GM19395 (cell line): ENCODE results near the gene EIF4G1.
"Not testable (repeated sequence)": the region's sequence is repeated elsewhere in the genome, so short reads cannot be mapped to it uniquely, and the experiment has no call there.

Experiments used
- ATAC-seq: cut with Tn5 transposase; IDR thresholded peaks from one replicate; pipeline ENCODE4 v1.9.1; 2021; ENCODE audit warnings: mild to moderate bottlenecking, moderate library complexity; ENCODE audit not compliant: unreplicated experiment

Gene EIF4G1

GRCh38 chr3:184314363-184314699 lies at the start of gene EIF4G1:
TSS of gene EIF4G1 (plus strand) at chr3:184314606. CDS start at chr3:184315797, 1,191 bp downstream.
- ATAC-seq, result peak; percentile 79

DNA sequence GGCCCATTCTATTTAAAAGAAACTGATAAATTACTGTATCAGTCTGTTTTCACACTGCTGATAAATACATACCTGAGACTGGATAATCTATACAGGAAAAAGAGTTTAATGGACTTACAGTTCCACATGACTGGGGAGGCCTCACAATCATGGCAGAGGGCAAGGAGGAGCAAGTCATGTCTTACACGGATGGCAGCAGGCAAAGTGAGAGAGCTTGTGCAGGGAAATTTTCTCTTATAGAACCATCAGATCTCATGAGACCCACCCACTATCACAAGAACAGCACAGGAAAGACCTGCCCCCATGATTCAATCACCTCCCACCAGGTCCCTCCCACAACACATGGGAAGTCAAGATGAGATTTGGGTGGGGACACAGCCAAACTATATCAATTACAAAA lies 47.2 kb upstream of the EIF4G1 start:
- not testable (repeated sequence) for ATAC-seq

DNA sequence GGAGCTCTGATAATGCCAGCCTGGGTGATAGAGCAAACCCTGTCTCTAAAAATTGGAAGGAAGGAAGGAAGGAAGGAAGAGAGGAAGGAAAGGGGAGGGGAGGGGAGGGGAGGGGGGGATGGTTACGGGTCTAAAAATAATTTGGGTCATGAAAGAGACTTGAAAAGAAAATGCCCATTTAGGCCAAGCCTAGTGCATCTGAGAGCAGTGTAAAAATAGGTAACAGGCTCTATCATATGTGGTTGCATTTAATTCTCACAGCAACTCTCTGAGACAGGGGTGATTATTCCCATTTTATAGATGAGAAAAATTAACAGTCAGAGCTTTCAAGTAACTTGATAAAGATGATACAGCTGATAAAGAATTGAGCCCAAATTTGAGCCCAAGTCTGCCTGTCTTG lies 42.1 kb upstream of the EIF4G1 start:
- no peak for ATAC-seq

DNA sequence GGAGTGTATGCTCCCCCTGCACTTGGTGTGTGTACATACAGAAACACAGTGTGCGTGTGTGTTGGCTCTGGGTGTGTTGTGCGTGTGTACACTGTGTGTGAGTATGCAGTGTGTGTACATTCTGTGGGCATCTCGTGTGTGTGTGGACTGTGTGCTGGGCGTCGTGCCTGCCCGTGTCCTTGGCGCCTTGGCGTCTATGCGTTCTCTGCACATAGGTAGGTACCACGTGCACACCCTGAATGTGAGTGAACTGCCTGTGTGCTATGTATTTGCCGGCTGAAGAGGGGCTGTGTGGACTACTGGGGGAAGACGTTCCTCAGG lies 39.1 kb upstream of the EIF4G1 start:
- no peak for ATAC-seq

- no peak for ATAC-seq
Observed at GRCh38 chr3:184275961-184276910, 38.2 kb upstream of the EIF4G1 start, which contains the start of gene ECE2. TSS of gene ECE2 (plus strand) at chr3:184276022. CDS start at chr3:184276154, 132 bp downstream.

- ATAC-seq, result no peak
Observed at GRCh38 chr3:184277366-184277765, 37.0 kb upstream of the EIF4G1 start.

- ATAC-seq, result no peak
Observed at GRCh38 chr3:184282941-184283340, 31.5 kb upstream of the EIF4G1 start.

DNA sequence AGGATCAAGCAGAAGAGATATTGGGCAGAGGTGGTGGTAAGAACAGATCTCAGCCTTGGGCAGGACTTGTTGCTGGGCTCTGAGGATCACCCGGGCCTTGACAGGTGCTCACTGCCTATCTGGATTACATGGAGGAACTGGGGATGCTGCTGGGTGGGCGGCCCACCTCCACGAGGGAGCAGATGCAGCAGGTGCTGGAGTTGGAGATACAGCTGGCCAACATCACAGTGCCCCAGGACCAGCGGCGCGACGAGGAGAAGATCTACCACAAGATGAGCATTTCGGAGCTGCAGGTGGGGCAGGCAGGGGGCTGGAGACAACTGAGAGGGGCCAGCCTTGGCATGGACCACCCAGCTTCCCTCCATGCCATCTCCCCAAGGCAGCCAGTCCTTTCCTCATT lies 30.7 kb upstream of the EIF4G1 start:
- ATAC-seq, result no peak

- no peak for ATAC-seq
Observed at GRCh38 chr3:184284696-184285095, 29.7 kb upstream of the EIF4G1 start.

GRCh38 chr3:184289426-184289938 lies 24.9 kb upstream of the EIF4G1 start:
- ATAC-seq, result no peak

- no peak for ATAC-seq
Observed at GRCh38 chr3:184290331-184290730, 24.1 kb upstream of the EIF4G1 start.

GRCh38 chr3:184291044-184291737 lies 23.2 kb upstream of the EIF4G1 start:
- no peak for ATAC-seq

DNA sequence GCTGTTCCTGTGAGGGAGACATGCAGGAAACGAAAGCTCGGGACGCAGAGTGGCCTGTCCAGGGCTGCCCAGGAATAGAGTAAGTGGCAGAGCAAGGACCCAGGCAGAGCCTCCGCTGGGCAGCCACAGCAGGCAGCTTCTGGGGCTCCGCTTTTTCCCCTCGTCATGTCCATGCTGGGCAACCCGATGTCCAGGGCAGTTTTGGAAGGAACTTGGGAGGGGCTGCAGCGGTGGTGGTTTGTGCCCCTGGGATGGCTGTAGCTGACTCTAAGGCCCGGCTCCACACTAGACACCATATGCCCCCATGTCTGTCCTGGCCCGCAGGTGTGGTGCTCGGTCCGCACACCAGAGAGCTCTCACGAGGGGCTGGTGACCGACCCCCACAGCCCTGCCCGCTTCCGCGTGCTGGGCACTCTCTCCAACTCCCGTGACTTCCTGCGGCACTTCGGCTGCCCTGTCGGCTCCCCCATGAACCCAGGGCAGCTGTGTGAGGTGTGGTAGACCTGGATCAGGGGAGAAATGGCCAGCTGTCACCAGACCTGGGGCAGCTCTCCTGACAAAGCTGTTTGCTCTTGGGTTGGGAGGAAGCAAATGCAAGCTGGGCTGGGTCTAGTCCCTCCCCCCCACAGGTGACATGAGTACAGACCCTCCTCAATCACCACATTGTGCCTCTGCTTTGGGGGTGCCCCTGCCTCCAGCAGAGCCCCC lies 22.5 kb upstream of the EIF4G1 start:
- no peak for ATAC-seq

DNA sequence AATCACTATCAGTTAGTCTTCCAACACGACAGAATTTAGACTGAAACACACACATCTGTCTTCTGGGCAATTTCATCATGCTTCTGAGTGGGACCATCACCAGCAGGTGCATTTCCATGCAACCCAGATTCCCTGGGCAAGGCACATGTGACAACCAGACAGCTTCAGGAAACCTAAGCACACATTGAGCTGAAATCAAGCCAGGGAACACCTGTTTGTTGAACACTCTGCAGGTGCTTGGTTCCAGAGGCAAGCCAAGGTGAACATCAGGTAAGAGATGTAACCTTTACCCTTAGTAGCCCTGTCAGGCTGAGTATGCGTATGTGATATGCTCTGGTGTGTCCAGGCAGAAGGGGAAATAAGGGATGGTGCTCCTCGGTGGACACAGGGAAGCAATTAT lies 18.6 kb upstream of the EIF4G1 start:
- ATAC-seq, result no peak

GRCh38 chr3:184296616-184297015 lies 17.8 kb upstream of the EIF4G1 start:
- ATAC-seq, result no peak

DNA sequence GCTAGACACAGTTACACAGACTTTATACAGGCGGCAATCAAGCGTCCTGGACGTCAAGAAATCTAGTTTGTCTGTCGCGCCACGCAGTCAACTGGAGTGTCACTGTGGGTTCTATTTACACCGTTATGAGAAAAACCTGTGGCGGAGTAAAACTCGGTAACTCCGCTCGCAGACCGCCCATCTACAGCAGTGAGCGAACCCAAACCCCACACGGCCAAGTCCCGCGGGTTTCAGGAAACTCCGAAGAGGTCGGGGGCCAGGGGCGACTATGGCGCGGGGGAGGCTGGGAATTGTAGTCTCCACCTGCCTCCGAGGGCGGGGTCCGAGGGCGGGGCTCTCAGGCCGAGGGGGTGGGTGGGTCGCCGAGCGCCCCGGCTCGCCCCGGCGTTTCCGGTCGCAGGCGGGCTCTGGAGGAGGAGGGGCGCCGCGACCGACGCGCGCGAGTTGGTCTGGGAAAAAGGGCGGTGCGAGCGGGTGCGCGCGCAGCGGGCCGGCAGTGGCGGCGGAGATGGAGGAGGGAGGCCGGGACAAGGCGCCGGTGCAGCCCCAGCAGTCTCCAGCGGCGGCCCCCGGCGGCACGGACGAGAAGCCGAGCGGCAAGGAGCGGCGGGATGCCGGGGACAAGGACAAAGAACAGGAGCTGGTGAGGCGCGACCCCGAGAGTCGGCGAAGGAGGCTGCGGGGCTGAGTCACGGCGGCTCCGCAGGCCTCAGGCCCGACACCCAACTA lies 15.5 kb upstream of the EIF4G1 start, which contains the start of gene PSMD2:
TSS of gene PSMD2 (plus strand) at position 483 of the 729 bp plus-strand sequence. CDS start at position 509, 26 bp downstream.
- ATAC-seq, result peak; percentile 93

- no peak for ATAC-seq
Observed at GRCh38 chr3:184299488-184300377, 14.7 kb upstream of the EIF4G1 start.

- ATAC-seq, result no peak
Observed at GRCh38 chr3:184300378-184300720, 14.1 kb upstream of the EIF4G1 start.

- no peak for ATAC-seq
Observed at GRCh38 chr3:184305577-184305976, 8.8 kb upstream of the EIF4G1 start.
